Measurements from ENCODE around the gene CACNA2D2.

Gene CACNA2D2

DNA sequence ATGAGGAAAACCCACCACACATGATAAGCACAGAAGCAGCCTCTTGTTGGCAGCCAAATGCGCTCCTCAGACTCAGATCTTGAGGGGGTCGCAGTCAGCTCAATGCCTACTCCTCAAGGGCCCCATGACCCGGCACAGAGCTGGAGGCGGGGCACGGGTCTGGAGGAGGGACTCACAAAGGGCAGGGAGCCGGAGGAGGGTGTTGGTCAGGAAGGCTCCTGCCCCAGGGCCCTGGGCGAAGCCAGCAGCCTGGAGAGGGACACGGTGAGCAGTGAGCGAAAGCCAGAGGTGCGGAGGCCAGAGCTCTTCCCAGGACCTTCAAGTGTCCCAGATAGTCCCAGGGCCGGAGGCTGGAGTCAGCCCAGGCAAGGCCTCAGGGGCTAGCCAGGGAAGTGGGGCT lies 9.8 kb downstream of the CACNA2D2 start:
- no peak for DNase-seq

- DNase-seq, result no peak
Observed at GRCh38 chr3:50493086-50493485, 10.3 kb downstream of the CACNA2D2 start.

GRCh38 chr3:50491023-50491422 lies 12.4 kb downstream of the CACNA2D2 start:
- no peak for DNase-seq

GRCh38 chr3:50490424-50490823 lies 13.0 kb downstream of the CACNA2D2 start:
- DNase-seq, result no peak

- DNase-seq, result no peak
Observed at GRCh38 chr3:50487181-50487580, 16.3 kb downstream of the CACNA2D2 start.

GRCh38 chr3:50486219-50486888 lies 17.1 kb downstream of the CACNA2D2 start:
- DNase-seq, result no peak

- DNase-seq, result no peak
Observed at GRCh38 chr3:50484722-50485121, 18.7 kb downstream of the CACNA2D2 start.

GRCh38 chr3:50483374-50483773 lies 20.1 kb downstream of the CACNA2D2 start:
- DNase-seq, result no peak

- DNase-seq, result no peak
Observed at GRCh38 chr3:50481992-50482391, 21.4 kb downstream of the CACNA2D2 start.

GRCh38 chr3:50480471-50480870 lies 23.0 kb downstream of the CACNA2D2 start:
- DNase-seq, result no peak

DNA sequence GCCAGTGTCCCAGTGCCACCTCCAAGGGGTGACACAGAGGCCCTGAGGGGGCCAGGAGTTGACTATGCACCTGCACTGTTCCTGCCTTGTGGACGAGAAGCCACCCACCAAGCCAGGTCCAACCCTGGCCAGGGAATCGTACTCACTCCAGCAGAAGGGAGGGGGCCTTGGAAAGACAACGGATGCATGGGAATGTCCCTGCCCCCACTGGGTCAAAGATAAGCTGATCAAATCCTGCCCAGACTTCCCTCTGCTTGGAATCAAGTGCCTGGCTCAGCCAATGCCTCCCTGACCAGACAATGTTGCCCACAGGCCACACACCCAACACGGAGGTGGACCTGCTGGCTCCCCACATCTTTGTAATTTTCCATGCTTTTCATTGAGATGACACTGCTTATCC lies 23.9 kb downstream of the CACNA2D2 start:
- DNase-seq, result no peak

DNA sequence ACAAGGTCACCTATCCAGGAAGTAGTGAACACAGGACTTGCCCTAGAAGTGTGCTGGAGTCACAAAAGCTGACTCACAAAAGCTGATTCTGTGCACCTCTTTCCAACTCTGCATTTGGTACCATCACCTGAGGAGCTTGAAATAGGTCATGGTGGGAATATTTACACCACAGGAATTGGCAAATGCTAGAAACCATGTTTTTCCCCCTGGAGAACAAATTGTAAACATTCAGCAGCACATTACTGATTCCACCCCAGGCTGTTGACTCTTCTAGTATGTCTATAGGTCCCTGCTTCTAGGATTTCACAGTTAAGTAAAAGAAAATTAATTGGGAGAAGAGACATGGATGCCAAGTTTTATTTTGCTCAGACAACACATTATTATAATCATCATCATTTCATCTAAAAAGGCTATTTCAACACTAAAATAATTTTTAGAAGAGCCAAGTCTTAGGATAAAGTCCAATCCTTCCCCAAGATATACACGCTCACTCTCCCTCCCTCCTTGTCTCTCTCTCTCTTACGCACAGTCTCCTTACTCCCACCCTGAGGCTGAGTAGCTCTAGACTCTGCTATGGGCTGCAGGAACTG lies 24.7 kb downstream of the CACNA2D2 start:
- no peak for DNase-seq

GRCh38 chr3:50478051-50478450 lies 25.4 kb downstream of the CACNA2D2 start:
- DNase-seq, result no peak

DNA sequence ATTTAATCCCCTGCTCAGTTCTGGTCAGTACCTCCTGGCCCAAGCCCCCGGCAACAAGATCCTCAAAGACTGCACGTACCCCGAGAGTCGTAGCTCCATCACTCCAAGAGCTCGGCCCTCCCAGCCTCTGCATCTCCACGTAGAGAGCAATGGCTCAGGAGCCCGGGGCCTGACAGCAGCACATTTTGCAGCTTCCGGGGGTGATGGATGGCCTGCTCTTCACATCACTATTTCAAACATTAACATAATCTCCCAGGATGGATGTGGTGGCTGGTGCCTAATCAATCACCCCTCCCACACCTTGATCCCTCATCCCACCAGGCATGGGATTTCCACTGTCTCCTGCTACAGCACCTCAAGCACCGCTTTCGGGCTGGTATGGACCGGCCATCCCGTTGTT lies 28.1 kb downstream of the CACNA2D2 start:
- no peak for DNase-seq

- no peak for DNase-seq
Observed at GRCh38 chr3:50474717-50475116, 28.7 kb downstream of the CACNA2D2 start.

- DNase-seq, result no peak
Observed at GRCh38 chr3:50473768-50474167, 29.7 kb downstream of the CACNA2D2 start.

GRCh38 chr3:50472958-50473357 lies 30.5 kb downstream of the CACNA2D2 start:
- no peak for DNase-seq

DNA sequence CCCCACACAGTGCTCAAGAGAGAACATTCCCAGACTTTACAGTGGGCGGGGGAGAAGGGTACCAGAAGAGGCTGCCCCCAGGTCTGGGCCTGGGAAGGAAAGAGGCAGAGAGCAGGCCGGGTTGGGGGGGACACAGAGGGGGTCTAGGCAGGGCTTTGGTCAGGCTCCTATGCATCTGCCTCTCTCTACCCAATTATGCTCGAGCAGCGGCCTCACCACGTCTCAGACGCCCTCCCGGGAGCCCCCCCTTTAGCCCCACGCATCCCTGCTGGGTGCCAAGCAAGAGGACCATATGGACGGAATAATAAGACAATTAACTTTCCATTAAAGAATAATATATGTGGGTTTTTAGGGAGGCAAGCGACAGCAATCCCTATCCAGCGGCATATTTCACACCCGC lies 32.8 kb downstream of the CACNA2D2 start:
- DNase-seq, result no peak

DNA sequence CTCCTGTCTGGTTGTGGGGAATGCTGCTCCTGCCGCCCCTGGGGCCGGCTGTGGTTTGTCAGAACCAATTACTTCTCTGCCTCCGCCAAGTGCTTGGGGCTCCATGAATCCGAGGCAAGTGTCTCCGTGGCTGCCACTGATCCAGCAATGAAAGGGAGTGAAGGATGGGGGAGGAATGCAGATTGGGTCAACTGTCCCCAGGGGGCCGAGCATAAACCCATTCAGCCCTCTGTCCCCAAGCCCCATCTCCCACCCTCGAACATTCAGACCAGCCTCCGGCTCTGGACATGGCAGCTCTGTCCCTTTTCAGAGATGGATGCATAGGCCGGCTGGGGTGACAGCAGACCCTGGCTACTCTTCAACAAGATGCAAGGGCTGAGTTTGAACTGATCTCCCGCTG lies 35.5 kb downstream of the CACNA2D2 start:
- no peak for DNase-seq

DNA sequence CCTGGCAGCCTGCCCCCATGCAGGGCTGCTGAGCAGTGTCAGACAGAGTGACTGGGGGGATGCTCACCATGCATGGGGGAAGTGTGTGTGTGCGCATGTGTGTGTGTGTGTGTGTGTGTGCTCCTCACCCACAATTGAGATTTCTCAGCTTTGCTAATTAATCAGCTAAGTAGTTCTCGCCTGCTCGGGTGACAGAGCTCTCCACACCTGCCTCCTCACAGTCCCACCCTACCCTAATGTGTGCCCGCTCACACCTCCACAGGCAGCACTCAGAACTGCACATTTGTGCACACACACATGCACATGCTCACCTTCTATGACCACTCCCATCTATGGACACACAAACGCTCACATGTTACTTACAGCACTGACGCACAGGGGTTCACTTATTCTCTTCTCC lies 37.3 kb downstream of the CACNA2D2 start:
- DNase-seq, result no peak

DNA sequence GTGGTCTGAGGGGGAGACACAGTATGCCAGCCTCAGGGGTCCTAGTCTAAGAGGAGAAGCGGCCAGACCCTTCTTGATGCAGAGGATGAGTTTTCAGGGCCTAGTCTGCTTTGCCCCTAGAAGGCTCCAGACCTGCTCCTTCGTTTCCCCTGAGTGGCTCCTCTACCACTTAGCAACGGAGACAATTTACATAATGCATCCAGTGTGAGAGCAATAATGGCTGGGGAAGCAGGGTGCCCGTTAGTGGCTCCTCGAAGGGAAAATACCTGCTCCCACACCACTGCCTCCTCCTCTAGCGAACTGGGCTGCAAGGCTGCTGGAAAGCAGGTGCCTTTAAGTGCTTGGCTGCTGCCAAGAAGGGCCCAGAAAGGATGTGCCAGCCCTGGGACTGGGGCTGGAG lies 38.9 kb downstream of the CACNA2D2 start:
- no peak for DNase-seq

DNA sequence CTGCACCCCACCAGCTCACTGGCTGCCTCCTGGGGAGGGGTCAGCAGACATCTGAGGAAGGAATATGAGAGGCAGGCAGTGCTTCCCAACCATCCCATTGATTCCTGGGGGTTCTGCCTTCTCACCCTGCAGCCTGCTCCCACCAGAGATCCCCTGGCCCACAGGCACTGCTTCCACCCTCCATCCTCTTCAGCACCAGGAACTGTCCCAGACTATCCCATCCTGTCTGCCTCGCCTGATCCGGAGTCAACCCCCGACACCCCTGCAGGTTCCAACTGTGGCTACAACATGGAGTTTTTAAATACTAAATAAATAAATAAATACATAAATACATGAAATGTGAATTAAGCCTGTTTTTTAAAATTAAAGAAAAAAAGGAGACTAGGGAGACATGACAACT lies 43.6 kb downstream of the CACNA2D2 start:
- DNase-seq, result no peak

DNA sequence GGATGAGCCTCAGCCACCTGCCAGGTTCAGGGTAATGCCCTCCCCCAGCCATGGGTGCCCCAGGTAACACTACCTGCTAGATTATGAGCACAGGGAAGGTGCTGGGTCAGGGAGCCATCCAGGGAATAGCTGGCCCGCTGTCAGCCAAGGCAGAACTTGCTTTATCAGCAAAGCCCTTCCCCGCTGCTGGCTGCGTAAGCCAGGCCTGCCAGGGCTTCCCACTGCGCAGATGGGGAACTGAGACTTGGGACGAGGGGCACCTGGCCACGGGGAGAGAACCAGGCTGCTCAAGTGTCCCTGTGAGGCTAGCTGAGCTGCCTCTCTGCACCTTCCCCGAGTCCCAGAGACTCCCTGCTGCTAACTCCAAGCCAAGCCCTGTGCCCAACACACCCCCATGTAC lies 45.4 kb downstream of the CACNA2D2 start:
- DNase-seq, result no peak

DNA sequence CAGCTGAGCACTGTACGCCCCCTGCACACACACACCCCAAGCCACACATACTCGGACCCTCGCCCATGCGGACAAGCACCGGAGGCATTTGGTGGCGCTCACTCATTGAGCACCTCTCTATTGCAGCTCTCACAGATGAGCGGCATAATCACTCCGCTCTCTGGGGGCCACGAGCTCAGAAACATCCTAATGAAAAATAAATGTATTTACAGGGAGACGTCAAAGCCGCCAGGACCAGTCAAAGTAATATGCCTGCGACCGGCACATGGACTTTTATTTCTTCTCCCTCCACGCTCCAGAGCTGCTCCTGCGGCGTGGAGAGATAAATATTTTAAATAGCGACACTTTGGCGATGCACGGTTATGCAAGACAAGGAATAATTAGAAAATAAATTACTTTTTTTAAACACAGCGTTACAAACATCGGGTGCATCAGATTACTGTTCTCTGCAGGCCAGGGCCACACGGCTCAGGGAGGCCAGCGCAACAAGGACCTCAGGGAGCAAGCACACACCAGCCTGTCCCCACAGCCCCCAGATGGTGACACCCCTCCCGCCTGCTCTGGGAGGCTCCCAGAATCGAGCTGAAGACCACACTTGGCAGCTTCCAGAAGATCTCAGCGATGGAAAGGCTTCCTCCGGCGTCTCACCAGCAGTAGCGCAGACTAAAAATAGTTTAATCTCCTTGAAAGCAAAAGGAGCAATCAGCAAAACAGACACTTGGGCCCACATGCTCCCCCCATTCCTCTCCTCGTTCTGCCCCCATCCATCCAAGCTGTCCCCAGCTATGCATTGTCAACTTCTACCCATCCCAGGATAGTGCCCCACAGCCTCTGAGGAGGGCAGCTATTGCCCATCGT lies 48.0 kb downstream of the CACNA2D2 start:
- no peak for DNase-seq

Measured in hematopoietic multipotent progenitor cell treated with erythropoietin and hydrocortisone succinate and interleukin-3 and kit ligand, for 4 days (in vitro differentiated cells).